Stimulated activated CD8-positive, alpha-beta memory T cell treated with anti-CD3 and anti-CD28 coated beads, Interleukin-2, amount 100 ng/mL, for 1 hour (primary cell): Measurements from ENCODE around the gene DENND1A.
"Not testable (repeated sequence)": the region's sequence is repeated elsewhere in the genome, so short reads cannot be mapped to it uniquely, and the experiment has no call there.

Source experiments
- DNase-seq, 2 donors: peaks; one replicate each; pipeline ENCODE4 v3.0.0-alpha.2; 2020; ENCODE audit warnings: low read depth in 2 of 2

The DENND1A gene

DNA sequence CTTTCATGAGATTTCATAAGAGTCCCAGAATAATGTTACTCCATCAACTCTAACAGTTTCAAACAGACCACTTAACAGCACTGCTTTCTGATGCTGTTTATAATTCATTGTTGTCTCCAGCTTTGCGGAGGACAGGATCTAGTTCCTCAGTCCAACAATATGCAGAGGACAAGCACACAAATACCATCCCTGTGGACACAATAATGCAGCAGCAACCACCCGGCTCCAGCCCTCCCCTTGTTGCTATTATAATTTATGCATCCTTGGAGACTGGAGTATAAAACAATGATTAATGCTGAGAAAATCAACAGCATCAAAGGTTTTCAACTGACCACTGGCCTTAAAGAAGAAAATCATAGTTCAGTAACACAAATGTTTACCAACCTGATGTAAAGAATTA lies 108.3 kb downstream of the DENND1A start:
- no peak for DNase-seq

GRCh38 chr9:123820139-123820538 lies 109.8 kb downstream of the DENND1A start:
- DNase-seq: no peak

DNA sequence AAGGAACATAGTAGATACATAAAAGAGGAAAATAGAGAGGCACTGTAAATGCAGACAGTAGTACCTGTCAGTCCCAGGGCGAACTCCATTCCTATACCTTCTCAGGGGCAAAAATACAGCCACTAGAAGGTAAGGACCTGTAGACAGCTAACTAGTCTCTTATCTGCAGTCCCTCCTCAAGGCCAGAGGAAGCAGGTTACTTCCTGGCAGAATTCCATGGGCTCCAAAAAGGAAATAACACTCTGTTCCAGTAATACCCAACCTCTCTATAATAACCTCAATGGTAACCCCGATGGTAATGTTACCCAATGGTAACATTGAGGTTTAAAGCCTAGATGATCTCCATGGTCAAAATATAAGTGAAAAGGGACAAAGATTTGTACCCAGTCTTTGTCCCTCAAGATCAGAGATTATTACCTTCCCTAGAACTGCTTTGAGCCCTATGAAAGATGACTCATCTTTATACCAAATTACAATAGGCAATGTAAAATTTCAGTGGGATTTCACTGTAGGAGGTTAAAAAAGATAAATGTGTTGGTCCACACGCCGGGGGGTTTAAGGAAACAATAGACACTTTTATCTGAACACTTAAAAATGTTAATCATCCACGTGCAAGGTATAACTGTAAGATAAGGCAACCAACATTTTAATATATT lies 113.0 kb downstream of the DENND1A start:
- DNase-seq: no peak

GRCh38 chr9:123815856-123816255 lies 114.1 kb downstream of the DENND1A start:
- DNase-seq: not testable (repeated sequence)

DNA sequence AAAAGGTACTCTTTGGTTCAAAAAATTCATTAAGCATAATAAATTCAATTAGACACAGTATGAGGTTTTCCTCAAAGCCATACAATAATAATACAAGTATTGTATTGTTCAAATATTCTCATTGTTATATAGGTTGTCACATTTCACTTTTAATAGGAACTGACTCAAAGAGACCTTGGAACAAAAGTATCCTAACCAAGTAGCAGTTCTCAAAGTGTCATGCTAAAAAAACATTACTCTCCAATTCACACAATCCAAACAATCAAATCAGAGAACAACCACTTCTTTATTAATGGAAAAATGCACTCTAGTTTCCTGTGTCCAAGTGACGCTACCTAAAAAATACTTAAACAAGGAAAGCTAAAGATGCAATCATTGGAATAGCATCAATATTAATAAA lies 115.4 kb downstream of the DENND1A start:
- DNase-seq: no peak

DNA sequence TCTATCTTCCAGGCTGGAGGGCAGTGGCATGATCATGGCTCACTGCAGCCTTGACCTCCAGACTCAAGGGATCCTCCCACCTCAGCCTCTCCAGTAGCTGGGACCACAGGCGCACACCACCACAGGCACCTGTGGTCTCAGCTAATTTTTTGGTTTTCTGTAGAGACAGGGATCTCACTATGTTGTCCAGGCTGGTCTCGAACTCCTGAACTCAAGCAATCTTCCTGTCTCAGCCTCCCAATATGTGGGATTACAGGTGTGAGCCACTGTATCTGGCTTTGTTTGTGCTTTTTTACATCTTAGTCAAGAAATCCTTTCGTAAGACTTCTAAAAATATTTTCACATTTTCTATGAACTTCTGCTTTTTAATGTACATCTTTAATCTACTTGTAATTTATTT lies 116.9 kb downstream of the DENND1A start:
- no peak for DNase-seq

DNA sequence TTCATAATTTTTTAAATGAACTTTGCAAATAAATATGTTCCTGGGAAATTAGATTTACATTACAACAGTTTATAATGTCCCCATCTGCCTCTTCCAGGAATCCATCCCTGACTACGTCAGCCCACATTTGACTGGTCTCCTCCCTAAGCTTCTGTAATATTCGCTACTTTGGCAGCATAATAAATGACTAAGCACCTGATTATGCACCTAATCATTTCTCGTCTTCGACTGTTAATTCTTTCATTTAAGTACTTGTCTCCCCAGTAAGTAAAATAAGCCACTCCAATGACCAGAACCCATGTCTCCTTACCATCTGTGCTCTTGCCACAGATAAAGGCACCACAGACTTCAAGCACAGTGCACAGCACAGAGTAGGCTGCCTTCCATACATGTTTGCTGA lies 122.7 kb downstream of the DENND1A start:
- DNase-seq: no peak

DNA sequence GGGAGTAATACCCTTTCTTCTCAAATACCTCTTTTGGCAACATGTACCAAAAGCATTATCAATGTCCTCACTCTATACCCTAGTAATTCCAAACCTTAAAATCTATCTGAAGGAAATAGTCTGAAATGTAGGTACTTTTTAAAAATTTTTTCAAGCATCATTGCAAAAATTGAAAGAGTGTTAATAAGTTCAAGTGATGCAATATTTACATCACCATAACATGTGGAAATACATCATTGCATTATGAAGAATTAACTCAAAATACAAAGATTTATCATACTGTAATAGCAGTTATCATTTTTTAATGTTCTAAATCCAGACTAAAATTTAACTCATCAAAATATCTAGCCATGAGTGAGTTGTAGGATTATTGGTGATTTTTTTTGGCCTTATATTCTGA lies 123.1 kb downstream of the DENND1A start:
- no peak for DNase-seq

GRCh38 chr9:123798195-123798594 lies 131.7 kb downstream of the DENND1A start:
- no peak for DNase-seq

DNA sequence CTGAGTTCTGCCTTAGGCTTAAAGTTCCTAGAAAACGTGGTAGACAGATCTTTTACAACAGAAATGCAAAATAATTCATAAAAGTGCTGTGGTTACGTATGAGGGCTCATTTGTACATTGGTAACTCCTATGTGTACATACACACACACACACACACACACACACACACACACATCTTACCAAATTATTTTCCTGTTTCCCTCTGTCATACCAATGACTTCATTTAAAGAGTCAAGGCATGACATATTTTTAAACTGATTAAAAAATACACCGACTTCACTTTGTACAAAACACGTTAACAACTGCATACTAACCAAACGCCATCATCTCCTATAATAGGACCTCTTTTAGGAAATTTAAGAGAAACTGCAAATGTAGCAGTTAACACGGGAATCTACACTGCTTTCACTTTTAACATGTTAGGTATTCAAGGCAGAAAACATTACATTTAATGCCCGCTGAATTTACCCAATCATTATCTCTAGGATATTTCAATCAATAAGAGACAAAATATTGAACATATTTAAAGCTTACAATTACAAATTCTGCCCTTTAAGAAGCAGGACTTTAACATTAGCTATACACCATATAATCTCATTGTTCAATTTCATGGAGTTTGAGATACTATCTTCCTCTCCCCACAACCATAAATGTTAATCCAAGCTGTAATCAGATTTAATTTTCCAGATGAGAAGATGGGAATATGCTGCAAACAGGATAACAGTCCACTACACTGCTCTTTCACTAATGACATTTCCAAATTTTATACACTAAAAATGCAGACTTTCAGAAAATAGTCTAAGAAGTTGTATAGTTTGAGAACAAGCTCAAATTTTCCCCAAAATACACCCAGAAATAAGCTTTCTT lies 133.1 kb downstream of the DENND1A start:
- no peak for DNase-seq

GRCh38 chr9:123796094-123796493 lies 133.8 kb downstream of the DENND1A start:
- DNase-seq: no peak

- DNase-seq: no peak
These were observed 134.6 kb downstream of the DENND1A start for GRCh38 chr9:123795336-123795735.

GRCh38 chr9:123792501-123792900 lies 137.4 kb downstream of the DENND1A start:
- DNase-seq: no peak

DNA sequence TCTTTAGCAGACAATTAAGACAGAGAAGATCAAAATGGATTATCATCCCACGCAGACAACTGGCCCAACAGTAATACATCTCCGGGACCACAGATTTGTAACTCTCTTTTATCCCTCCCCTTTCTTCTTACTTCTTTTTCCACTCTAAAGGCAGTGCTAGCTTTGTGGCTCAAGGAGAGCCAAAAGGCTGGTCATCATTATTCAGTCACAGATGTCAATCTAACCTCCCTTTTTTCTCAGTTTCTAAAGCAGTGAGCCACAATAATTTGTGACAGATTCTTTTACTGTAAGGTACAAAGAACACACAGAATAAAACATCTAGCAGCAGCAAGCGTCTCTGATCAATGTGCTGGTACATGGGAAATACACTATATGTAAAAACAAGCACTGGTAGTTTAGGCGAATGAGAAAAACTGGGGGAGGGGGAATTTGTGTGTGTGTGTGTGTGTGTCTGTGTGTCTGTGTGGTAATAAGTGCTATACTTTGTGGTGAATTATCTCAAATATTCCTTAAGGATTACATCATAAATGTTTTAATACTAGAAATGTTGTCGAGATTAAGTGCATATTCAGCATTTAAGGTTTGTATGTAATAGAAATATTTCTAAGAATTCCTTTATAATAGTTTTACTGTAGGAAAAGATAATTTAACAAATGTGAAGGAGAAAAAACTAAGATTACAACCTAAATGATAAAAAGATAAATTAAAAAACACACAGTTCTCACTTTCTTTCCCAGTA lies 140.2 kb downstream of the DENND1A start:
- no peak for DNase-seq

GRCh38 chr9:123787416-123787815 lies 142.5 kb downstream of the DENND1A start:
- DNase-seq: no peak

- DNase-seq: no peak
These were observed 145.4 kb downstream of the DENND1A start for GRCh38 chr9:123784518-123784917.

GRCh38 chr9:123778232-123778902 lies 151.6 kb downstream of the DENND1A start:
- DNase-seq: no peak

GRCh38 chr9:123776708-123777537 lies 153.0 kb downstream of the DENND1A start:
- DNase-seq: no peak

- DNase-seq: no peak
These were observed 154.3 kb downstream of the DENND1A start for GRCh38 chr9:123775289-123776284.

GRCh38 chr9:123773783-123774182 lies 156.1 kb downstream of the DENND1A start:
- no peak for DNase-seq
